PC-3 (cell line): ENCODE results near the gene SARDH. TPM values are rescaled to one million over a fixed set of nuclear protein-coding genes. Genes with fewer than 3 reads are reported as not detected.

Experiments used
- ATAC-seq: fragments of 200-7000 bp; cut with Tn5 transposase; 2 replicates; pipeline ENCODE4 v1.9.1; 2020; ENCODE audit warnings: mild to moderate bottlenecking, moderate library complexity
- BruUV-seq: library from RNA; stranded (reverse); fragments of 400-500 nt; replicated peaks from 2 replicates; lab custom pipeline; 2021; lab: Mats Ljungman, UMichigan
- CTCF ChIA-PET: fragments of 300-600 bp; sonication (Branson Sonifier 250); formaldehyde crosslinking; loops from one replicate; lab custom pipeline; 2022; ENCODE audit warnings: antibody characterized with exemption; lab: Charles Lee
- POLR2A ChIA-PET: fragments of 300-600 bp; sonication (Branson Sonifier 250); formaldehyde crosslinking; loops from one replicate; lab custom pipeline; 2022; ENCODE audit warnings: antibody characterized with exemption; ENCODE audit not compliant: unreplicated experiment; lab: Charles Lee
- DNase-seq: peaks from one replicate; pipeline ENCODE4 v3.0.0-alpha.2; 2015
- H2AFZ ChIP-seq: fragments of 300-600 bp; sonication (generic); 2 replicates; pipeline ENCODE4 v1.6.0; 2016; ENCODE audit warnings: antibody characterized with exemption, low read length
- H3F3A ChIP-seq: fragments of 300-600 bp; sonication (generic); one replicate; pipeline ENCODE4 v1.6.0; 2017; ENCODE audit warnings: antibody characterized with exemption, low read length, control low read depth, mild to moderate bottlenecking; ENCODE audit not compliant: unreplicated experiment
- H3K27ac ChIP-seq: fragments of 300-600 bp; sonication (generic); 2 replicates; pipeline ENCODE4 v1.5.1; 2016; ENCODE audit warnings: mild to moderate bottlenecking, low read length
- H3K27me3 ChIP-seq: fragments of 300-600 bp; sonication (generic); 2 replicates; pipeline ENCODE4 v1.6.1; 2016; ENCODE audit warnings: low read length, mixed read lengths
- H3K36me3 ChIP-seq: fragments of 300-600 bp; sonication (generic); 2 replicates; pipeline ENCODE4 v1.6.1; 2016; ENCODE audit warnings: low read depth, mixed run types, low read length, mixed read lengths
- H3K4me1 ChIP-seq: fragments of 300-600 bp; sonication (generic); 2 replicates; pipeline ENCODE4 v1.5.1; 2016; ENCODE audit warnings: low read length; ENCODE audit not compliant: insufficient read depth
- H3K4me2 ChIP-seq: fragments of 300-600 bp; sonication (generic); 2 replicates; pipeline ENCODE4 v1.6.0; 2016; ENCODE audit warnings: low read length
- H3K4me3 ChIP-seq: fragments of 300-600 bp; sonication (generic); 2 replicates; pipeline ENCODE4 v1.5.1; 2016; ENCODE audit warnings: mild to moderate bottlenecking, low read length, mixed read lengths
- H3K79me2 ChIP-seq: fragments of 300-600 bp; sonication (generic); 2 replicates; pipeline ENCODE4 v1.6.1; 2017; ENCODE audit warnings: low read length, mixed read lengths
- H3K9ac ChIP-seq: fragments of 300-600 bp; sonication (generic); 2 replicates; pipeline ENCODE4 v1.6.0; 2016; ENCODE audit warnings: mild to moderate bottlenecking, low read length
- H3K9me2 ChIP-seq: fragments of 300-600 bp; sonication (generic); replicated peaks from 2 replicates; pipeline ENCODE4 v1.6.1; 2016; ENCODE audit warnings: mixed run types, low read length, mixed read lengths
- H3K9me3 ChIP-seq: fragments of 300-600 bp; sonication (generic); 2 replicates; pipeline ENCODE4 v1.6.1; 2016; ENCODE audit warnings: low read length, mixed read lengths
- H4K20me1 ChIP-seq: fragments of 300-600 bp; sonication (generic); 2 replicates; pipeline ENCODE4 v1.6.1; 2016; ENCODE audit warnings: low read length, mixed read lengths
- CTCF ChIP-seq: fragments of 300-600 bp; sonication (generic); conservative IDR thresholded peaks from 2 replicates; pipeline ENCODE4 v1.5.1; 2017; ENCODE audit warnings: antibody characterized with exemption, low read depth, mild to moderate bottlenecking, low read length
- EZH2 ChIP-seq: fragments of 300-600 bp; sonication (generic); IDR thresholded peaks from one replicate; pipeline ENCODE4 v1.6.1; 2017; ENCODE audit warnings: antibody characterized with exemption, mild to moderate bottlenecking, low read length; ENCODE audit not compliant: unreplicated experiment
- EZH2phosphoT487 ChIP-seq: fragments of 300-600 bp; sonication (generic); IDR thresholded peaks from 2 replicates; pipeline ENCODE4 v1.6.1; 2018; ENCODE audit warnings: mild to moderate bottlenecking, antibody characterized with exemption, low read length, borderline replicate concordance
- intact Hi-C: fragments of 100-400 bp; cut with micrococcal nuclease; formaldehyde crosslinking; loops from 2 replicates; pipeline ENCODE4 v1.9.0; 2023
- total RNA-seq: library from RNA; depleted of rRNA; stranded (reverse); fragments of >200 nt; gene quantifications from 2 replicates; pipeline ENCODE4 v1.2.3, GENCODE V29; 2014

The SARDH gene
- total RNA-seq, 1 experiment from 2014 or later, result 3.4 TPM

- intact Hi-C loops, result no loop called here
- ChIA-PET POLR2A (no interaction called here), CTCF (no interaction called here)
- H3K9ac ChIP-seq, result no peak overlapping the region
- ATAC-seq (no peak), DNase-seq (no peak)
- H3F3A ChIP-seq, result no peaks in the 10 kb centered on the region
- no peaks in the 10 kb centered on the region for H3K9me3 ChIP-seq
- no peaks in the 10 kb centered on the region for H3K4me1 ChIP-seq
- no peak overlapping the region for H2AFZ ChIP-seq
- H3K4me2 ChIP-seq, result no peak overlapping the region
- H3K27ac ChIP-seq, result no peak overlapping the region
- H3K79me2 ChIP-seq, result no peaks in the 10 kb centered on the region
- no peak overlapping the region for H3K4me3 ChIP-seq
- peaks cover 38% of the 10 kb centered on the region for H3K27me3 ChIP-seq
- BruUV-seq, result no TSS peak
- no peaks in the 10 kb centered on the region for H3K9me2 ChIP-seq
- H3K36me3 ChIP-seq, result no peaks in the 10 kb centered on the region
- no peak for TF ChIP-seq EZH2phosphoT487
- no peak for TF ChIP-seq EZH2
- no peak for TF ChIP-seq CTCF
- H4K20me1 ChIP-seq, result no peaks in the 10 kb centered on the region
These were observed 89.0 kb downstream of the SARDH start for GRCh38 chr9:133649194-133649593.

- no peak overlapping the region for H2AFZ ChIP-seq
- CTCF ChIA-PET, result no interaction called here
- H3K79me2 ChIP-seq, result no peaks in the 10 kb centered on the region
- no peak overlapping the region for H3K4me2 ChIP-seq
- TF ChIP-seq EZH2phosphoT487 (no peak), EZH2 (no peak)
- no peaks in the 10 kb centered on the region for H3K9me2 ChIP-seq
- no peaks in the 10 kb centered on the region for H3K36me3 ChIP-seq
- H3K4me1 ChIP-seq, result no peaks in the 10 kb centered on the region
- H3K4me3 ChIP-seq, result no peak overlapping the region
- H3K27ac ChIP-seq, result no peak overlapping the region
- no peaks in the 10 kb centered on the region for H3F3A ChIP-seq
- no peak overlapping the region for H3K9ac ChIP-seq
- POLR2A ChIA-PET, result no interaction called here
- DNase-seq (no peak), ATAC-seq (no peak)
- BruUV-seq, result no TSS peak
- H4K20me1 ChIP-seq, result no peaks in the 10 kb centered on the region
- H3K27me3 ChIP-seq, result peaks cover 37% of the 10 kb centered on the region
- intact Hi-C loops, result no loop called here
- H3K9me3 ChIP-seq, result no peaks in the 10 kb centered on the region
These were observed 90.2 kb downstream of the SARDH start for GRCh38 chr9:133647765-133648469.

- POLR2A ChIA-PET, result no interaction called here
- Histone ChIP-seq H3K27me3 (peaks cover 37% of the 10 kb centered on the region), H3K4me3 (no peak overlapping the region), H3K79me2 (no peaks in the 10 kb centered on the region), H3F3A (no peaks in the 10 kb centered on the region), H2AFZ (no peak overlapping the region), H3K4me1 (no peaks in the 10 kb centered on the region), H3K36me3 (no peaks in the 10 kb centered on the region), H3K9ac (no peak overlapping the region), H3K9me3 (no peaks in the 10 kb centered on the region), H4K20me1 (no peaks in the 10 kb centered on the region), H3K4me2 (no peak overlapping the region), H3K27ac (no peak overlapping the region), H3K9me2 (no peaks in the 10 kb centered on the region)
- intact Hi-C loops, result no loop called here
- CTCF ChIA-PET, result no interaction called here
- TF ChIP-seq EZH2phosphoT487 (no peak), EZH2 (no peak), CTCF (no peak)
- no peak for ATAC-seq
- no TSS peak for BruUV-seq
- no peak for DNase-seq
These were observed 91.0 kb downstream of the SARDH start for GRCh38 chr9:133647148-133647547.
